Caki2 (cell line): ENCODE measurements around the gene KHDRBS2. TPM values are rescaled to one million over a fixed set of nuclear protein-coding genes. Genes with fewer than 3 reads are reported as not detected.

Source experiments
- DNase-seq: peaks from one replicate; pipeline ENCODE4 v3.0.0-alpha.2; 2015; ENCODE audit warnings: low read depth
- in situ Hi-C: cut with HindIII; loops from 2 replicates; pipeline ENCODE4 v1.10.0; 2016; ENCODE audit warnings: low sequenced_read_pairs, low pct_unique_long_range_greater_than_20kb, mixed read lengths
- total RNA-seq: library from RNA; depleted of rRNA; stranded (reverse); fragments of >200 nt; shearing (Covaris generic); gene quantifications from 2 replicates; pipeline ENCODE4 v1.2.3, GENCODE V29; 2014; ENCODE audit warnings: low replicate concordance

KHDRBS2 gene
- total RNA-seq, 1 experiment from 2014 or later, result not detected

- no peak for DNase-seq
- in situ Hi-C loops, result no loop called here
Measured at GRCh38 chr6:62229231-62229630, 56.8 kb downstream of the KHDRBS2 start.

GRCh38 chr6:62217866-62218265, 68.2 kb downstream of the KHDRBS2 start:
- no peak for DNase-seq
- in situ Hi-C loops, result no loop called here

GRCh38 chr6:62202078-62202477, 83.9 kb downstream of the KHDRBS2 start:
- DNase-seq, result no peak
- in situ Hi-C loops, result no loop called here

DNA sequence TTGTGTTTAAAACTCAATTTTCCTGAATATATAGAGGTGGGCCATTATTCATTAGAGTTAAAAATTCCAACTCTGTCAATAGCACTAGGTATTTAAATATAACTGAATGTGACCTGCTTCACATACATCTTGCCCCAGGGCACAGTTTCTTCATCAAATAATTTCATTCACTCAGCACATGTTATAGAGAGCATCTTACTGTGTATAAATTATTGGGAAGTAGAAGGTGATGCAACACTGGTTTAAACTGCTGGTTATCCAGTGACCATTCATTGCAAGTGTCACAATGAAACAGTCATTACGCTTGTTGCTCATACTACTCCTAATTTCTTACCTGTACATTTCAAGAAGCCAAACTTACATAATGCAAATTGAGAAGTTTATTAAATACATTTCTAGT, 93.4 kb downstream of the KHDRBS2 start:
- DNase-seq, result no peak
- in situ Hi-C loops, result no loop called here

DNA sequence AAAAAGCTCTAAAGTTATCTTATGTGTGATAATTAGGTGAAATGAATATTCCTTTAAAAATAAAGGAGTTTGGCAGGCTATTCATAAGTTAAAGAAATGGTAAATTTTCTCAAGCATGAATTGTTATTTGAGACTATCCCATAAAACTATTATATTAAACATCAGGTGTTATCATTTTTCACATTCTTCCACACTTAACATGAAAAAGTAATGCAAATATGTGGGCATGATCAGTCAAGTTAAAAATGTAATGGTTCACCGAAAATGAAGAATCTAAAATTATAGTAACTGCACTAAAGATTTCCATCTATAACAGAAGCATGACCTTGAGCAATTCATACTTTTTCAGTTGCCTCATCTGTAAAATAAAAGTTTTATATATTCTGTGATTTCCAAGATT, 110.8 kb downstream of the KHDRBS2 start:
- in situ Hi-C loops, result no loop called here
- no peak for DNase-seq

GRCh38 chr6:62174548-62174947, 111.5 kb downstream of the KHDRBS2 start:
- no peak for DNase-seq
- in situ Hi-C loops, result no loop called here

GRCh38 chr6:62167736-62168135, 118.3 kb downstream of the KHDRBS2 start:
- in situ Hi-C loops, result no loop called here
- DNase-seq, result no peak

GRCh38 chr6:62162858-62163257, 123.2 kb downstream of the KHDRBS2 start:
- DNase-seq, result no peak
- in situ Hi-C loops, result no loop called here

DNA sequence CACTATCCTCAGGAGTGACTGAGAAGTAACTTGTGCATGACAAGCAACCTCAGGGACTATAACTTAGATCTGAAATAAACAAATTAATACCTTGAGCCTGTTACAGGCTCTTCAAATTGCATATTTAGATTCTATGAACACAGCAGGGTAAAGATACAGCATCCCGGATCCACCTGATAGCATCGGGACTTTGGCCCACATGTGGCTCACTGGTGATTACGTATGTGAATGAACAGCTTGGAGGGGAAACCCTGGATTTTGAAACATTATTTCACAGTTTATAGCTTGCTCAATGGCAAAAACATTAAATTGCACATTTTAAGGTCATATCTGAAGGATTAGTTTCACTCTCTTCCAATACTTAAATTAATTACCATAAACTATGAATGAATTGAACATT, 133.2 kb downstream of the KHDRBS2 start:
- no peak for DNase-seq
- in situ Hi-C loops, result no loop called here

DNA sequence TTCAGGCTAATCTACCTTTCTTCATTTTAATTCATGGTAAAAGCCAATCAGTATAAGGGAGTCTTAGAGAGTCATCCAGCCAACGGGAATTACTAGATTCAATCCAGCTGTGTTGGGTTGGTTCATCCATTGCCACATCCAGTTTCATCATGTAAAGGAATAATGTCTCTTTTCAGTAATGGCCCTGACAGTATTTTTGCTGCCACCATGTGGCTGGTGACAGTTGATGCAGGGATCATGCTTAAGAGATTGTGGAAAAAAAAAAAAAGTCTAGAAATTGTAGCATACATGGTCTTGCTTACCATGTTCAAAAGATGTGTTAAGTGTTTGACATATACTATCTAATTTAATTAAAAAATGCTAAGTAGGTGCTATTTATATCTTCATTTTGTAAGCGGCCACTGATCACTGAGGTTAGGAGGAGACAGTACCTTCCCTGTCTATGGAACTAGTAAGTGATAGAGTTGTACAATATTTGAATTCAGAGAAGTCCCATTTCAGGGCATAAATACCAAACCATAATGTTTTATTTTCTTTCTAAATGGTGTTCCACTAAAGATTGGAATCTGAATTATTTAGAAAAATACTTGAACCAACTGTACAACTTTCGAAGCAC, 135.9 kb downstream of the KHDRBS2 start:
- peak; percentile 37 for DNase-seq
- in situ Hi-C loops, result no loop called here

GRCh38 chr6:62146954-62147853, 138.8 kb downstream of the KHDRBS2 start:
- no peak for DNase-seq
- in situ Hi-C loops, result no loop called here

GRCh38 chr6:62129127-62129526, 156.9 kb downstream of the KHDRBS2 start:
- in situ Hi-C loops, result no loop called here
- no peak for DNase-seq

DNA sequence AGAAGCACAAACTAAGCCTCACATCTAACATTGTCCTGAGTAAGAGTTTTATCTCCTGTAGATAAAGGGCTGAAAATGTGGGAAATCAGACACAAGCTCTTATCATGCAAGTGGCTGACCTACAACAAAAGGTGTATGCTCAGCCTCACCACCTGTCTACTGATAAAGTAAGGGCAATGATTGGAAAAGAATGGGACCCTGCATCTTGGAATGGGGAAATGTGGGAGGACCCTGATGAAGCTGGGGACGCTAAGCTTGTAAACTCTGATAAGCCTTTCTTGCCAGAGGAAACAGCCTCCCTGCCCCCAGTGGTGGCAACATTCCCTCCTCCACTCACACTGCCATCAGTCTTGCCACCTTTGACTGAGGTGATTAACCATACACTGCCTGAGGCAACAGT, 166.6 kb downstream of the KHDRBS2 start:
- DNase-seq, result no peak
- in situ Hi-C loops, result no loop called here

- no peak for DNase-seq
- in situ Hi-C loops, result no loop called here
Measured at GRCh38 chr6:62103186-62103859, 182.7 kb downstream of the KHDRBS2 start.

- in situ Hi-C loops, result no loop called here
Measured at GRCh38 chr6:62102387-62102786, 183.6 kb downstream of the KHDRBS2 start.

DNA sequence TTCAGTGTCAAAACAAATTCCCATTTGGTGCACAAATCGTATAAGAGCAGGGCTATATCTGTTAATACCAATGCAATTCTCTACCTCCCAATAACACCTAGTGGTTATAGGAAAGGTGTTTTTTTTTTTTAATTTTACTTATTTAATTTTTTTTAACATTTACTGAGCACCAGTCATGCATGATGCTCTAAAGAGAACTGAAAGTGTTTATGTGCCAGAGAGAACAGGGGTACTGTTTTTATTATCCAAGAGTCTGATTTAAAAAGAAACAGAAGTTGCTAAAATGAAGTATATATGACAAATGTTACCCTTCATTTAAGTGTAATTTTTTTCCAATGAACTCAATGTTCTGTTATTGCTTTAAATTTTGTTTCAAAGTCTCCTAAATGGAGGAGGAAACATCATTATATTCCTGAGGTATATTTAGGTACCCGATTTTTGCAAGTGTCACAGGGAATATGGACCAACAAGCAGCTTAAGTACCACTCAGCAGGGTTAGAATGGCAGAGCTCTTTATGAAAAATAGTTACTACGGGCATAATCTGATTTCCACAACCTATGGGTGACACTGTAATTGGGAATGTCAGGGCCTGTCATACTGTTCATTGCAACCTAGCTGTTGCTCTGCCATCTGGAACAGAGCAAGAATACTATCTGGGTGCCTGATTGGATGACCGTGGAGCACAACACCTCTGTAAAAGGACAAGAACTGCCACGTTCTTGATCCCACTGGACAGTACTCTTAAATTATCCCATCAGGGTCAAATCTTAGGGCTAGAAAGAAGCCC, 195.4 kb downstream of the KHDRBS2 start:
- in situ Hi-C loops, result no loop called here
- DNase-seq, result no peak

More at GRCh38 chr6:62102387-62102786, 183.6 kb downstream of the KHDRBS2 start:
- DNase-seq, result no peak

DNA sequence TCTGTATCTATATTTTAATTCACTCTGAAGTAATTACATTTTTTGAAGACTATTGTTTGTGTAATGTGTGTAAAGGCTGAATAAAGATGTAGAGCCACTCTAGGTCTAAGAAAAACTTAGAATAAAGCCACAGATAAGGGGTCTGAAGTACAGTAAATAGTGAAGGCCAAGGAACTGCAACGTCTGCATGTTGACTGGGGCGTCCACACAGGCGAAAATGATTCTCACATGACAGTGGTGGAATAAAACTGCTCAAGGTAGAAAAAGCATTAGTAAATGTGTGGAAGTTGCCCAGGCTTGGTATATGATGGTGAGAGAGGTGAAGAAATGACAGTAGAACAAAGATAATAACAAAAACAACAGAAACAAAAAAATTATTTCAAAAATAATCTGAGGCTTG, 196.2 kb downstream of the KHDRBS2 start:
- in situ Hi-C loops, result no loop called here
- no peak for DNase-seq

GRCh38 chr6:62086047-62086446, 200.0 kb downstream of the KHDRBS2 start:
- no peak for DNase-seq
- in situ Hi-C loops, result no loop called here
